Panc1 (cell line): ENCODE measurements around the gene FAM240B.

Experiments
- CTCF ChIP-seq: fragments of 450-650 bp; IDR thresholded peaks from 2 replicates; pipeline ENCODE4 v1.5.1; 2017; ENCODE audit warnings: mild to moderate bottlenecking
- POLR2AphosphoS5 ChIP-seq: IDR thresholded peaks from 2 replicates; pipeline ENCODE4 v1.6.1; 2012; ENCODE audit warnings: mild to moderate bottlenecking, low read depth, low read length, moderate library complexity
- REST ChIP-seq, 2 experiments: IDR thresholded peaks; 2 replicates each; pipeline ENCODE4 v1.6.1; 2011 to 2012; ENCODE audit warnings: low read depth in 2 of 2, control low read depth in 1 of 2, low read length in 1 of 2, mild to moderate bottlenecking in 1 of 2, moderate library complexity in 1 of 2; ENCODE audit not compliant: insufficient read depth in 1 of 2

GRCh38 chr9:38656896-38657295 is 63.0 kb downstream of the FAM240B start:
- TF ChIP-seq CTCF (no peak), POLR2AphosphoS5 (no peak), REST (IDR thresholded peaks at IDR 0.05; ENCODE audit: insufficient read depth in 1 of 2, low read depth in 2 of 2, low read length in 1 of 2) (no peak)
